Measurements from ENCODE around the gene TSPAN9. TPM values are rescaled to one million over a fixed set of nuclear protein-coding genes. Genes with fewer than 3 reads are reported as not detected.

TSPAN9 gene
- total RNA-seq, 2 experiments from 2014 or later = 0.07 TPM; not detected in 1

DNA sequence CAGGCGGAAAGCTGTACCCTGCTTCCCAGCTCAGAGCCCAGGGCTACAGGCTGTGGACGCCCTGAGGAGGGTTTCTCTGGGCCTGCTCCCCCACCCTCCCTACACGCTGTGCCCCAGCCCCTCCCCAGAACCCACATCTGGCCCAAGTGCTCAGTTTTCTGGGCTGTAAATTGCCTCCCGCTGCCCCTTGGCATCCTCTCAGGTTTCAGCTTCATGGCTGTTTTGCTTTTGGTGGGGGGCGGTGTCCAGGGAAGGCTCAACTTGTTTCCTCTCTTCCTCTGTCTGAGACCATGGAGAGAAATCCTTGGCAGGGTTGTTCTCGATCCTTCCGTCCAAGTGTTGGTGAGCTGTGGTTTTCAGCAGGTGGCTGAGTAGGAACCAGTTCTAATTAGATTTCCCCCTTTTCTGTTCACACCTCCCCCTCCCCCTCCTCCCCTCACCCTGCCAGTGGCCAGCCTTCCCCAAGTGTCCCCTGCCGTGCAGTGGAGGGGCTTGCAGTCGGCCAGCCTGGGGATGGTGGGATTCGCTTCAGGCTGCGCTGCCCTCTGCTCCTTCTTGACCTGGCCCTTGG lies 61.8 kb downstream of the TSPAN9 start:
- ChIA-PET POLR2A (interaction anchor here (0.6 to 0.9 kb wide), 2 partner anchors 149 to 747 kb away, joined by 4 read pairs; no protein-coding TSS in a partner anchor), CTCF (interaction anchor here (0.9 to 2.1 kb wide), 3 partner anchors 63 to 161 kb away, joined by 3 to 11 read pairs (median 3); no protein-coding TSS in a partner anchor)
- DNase-seq (no peak), ATAC-seq (no peak)
- peaks cover 9% of the 10 kb centered on the region for H3K27me3 Mint-ChIP-seq
- H3K4me1 Mint-ChIP-seq (ENCODE audit: low read depth) = no peaks in the 10 kb centered on the region
- H3K27ac Mint-ChIP-seq = no peak overlapping the region
- no peaks in the 10 kb centered on the region for H3K9me3 Mint-ChIP-seq
- no peaks in the 10 kb centered on the region for H3K36me3 Mint-ChIP-seq (ENCODE audit: low read depth)
- intact Hi-C loops (cut with micrococcal nuclease) = no loop called here
- no peak overlapping the region for H3K4me3 Mint-ChIP-seq
- TF ChIP-seq, protein P1, sequence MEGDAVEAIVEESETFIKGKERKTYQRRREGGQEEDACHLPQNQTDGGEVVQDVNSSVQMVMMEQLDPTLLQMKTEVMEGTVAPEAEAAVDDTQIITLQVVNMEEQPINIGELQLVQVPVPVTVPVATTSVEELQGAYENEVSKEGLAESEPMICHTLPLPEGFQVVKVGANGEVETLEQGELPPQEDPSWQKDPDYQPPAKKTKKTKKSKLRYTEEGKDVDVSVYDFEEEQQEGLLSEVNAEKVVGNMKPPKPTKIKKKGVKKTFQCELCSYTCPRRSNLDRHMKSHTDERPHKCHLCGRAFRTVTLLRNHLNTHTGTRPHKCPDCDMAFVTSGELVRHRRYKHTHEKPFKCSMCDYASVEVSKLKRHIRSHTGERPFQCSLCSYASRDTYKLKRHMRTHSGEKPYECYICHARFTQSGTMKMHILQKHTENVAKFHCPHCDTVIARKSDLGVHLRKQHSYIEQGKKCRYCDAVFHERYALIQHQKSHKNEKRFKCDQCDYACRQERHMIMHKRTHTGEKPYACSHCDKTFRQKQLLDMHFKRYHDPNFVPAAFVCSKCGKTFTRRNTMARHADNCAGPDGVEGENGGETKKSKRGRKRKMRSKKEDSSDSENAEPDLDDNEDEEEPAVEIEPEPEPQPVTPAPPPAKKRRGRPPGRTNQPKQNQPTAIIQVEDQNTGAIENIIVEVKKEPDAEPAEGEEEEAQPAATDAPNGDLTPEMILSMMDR (IDR thresholded peaks at IDR 0.05) = no peak

DNA sequence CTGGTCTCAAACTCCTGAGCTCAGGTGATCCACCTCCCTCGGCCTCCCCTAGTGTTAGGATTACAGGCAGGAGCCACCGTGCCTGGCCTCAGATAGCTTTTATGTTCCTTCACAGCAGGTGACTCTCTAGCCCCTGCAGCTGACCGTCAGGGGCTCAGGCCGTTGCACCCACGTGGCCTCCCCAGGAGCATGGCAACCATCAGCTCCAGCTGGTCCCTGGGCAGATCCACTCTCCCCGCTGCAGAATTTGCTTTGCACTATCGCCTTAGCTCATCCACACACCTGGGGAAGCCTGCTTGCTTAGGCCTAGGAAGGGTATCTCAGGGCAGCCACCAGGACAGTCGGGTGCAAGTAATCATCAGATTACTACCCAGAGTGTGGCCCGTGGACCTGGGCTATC lies 62.6 kb downstream of the TSPAN9 start:
- ATAC-seq (no peak), DNase-seq (no peak)
- no peaks in the 10 kb centered on the region for H3K4me1 Mint-ChIP-seq (ENCODE audit: low read depth)
- no peak overlapping the region for H3K4me3 Mint-ChIP-seq
- ChIA-PET POLR2A (interaction anchor here (0.9 kb wide), 1 partner anchor 148 kb away, joined by 4 read pairs; no protein-coding TSS in a partner anchor), CTCF (interaction anchor here (1.2 to 2.1 kb wide), 2 partner anchors 136 to 160 kb away, joined by 3 to 11 read pairs; no protein-coding TSS in a partner anchor)
- H3K9me3 Mint-ChIP-seq = no peaks in the 10 kb centered on the region
- TF ChIP-seq, protein P1 (IDR thresholded peaks at IDR 0.05) = no peak
- H3K27me3 Mint-ChIP-seq = peaks cover 11% of the 10 kb centered on the region
- H3K27ac Mint-ChIP-seq = no peak overlapping the region
- no peaks in the 10 kb centered on the region for H3K36me3 Mint-ChIP-seq (ENCODE audit: low read depth)
- intact Hi-C loops (cut with micrococcal nuclease) = no loop called here

DNA sequence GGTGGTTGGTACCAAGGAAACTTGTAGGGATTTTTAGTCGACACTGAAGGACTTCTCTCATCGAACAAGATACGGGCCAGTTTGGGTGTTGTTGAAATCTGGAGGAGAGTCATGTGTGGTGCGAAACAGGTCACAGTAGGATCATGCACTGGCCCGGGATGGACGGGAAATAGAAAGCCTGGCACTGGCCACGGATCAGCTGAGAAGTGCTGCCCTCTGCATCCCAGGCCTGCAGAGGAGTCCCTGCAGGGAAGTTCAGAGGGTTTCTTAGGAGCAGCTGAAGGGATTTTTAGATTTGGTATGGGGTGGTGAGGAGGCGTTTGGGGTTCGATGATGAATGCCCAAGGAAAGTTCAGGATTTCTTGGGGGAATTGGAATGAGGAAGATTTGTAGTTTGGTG lies 63.1 kb downstream of the TSPAN9 start:
- ChIA-PET CTCF (interaction anchor here (1.2 to 2.1 kb wide), 2 partner anchors 135 to 160 kb away, joined by 3 to 11 read pairs; no protein-coding TSS in a partner anchor), POLR2A (interaction anchor here (0.9 kb wide), 1 partner anchor 148 kb away, joined by 4 read pairs; no protein-coding TSS in a partner anchor)
- Mint-ChIP-seq H3K36me3 (ENCODE audit: low read depth) (no peaks in the 10 kb centered on the region), H3K27me3 (peaks cover 16% of the 10 kb centered on the region), H3K4me1 (ENCODE audit: low read depth) (no peaks in the 10 kb centered on the region), H3K9me3 (no peaks in the 10 kb centered on the region), H3K27ac (no peak overlapping the region), H3K4me3 (no peak overlapping the region)
- DNase-seq = no peak
- intact Hi-C loops (cut with micrococcal nuclease) = no loop called here
- no peak for ATAC-seq
- TF ChIP-seq, protein P1 (IDR thresholded peaks at IDR 0.05) = no peak

DNA sequence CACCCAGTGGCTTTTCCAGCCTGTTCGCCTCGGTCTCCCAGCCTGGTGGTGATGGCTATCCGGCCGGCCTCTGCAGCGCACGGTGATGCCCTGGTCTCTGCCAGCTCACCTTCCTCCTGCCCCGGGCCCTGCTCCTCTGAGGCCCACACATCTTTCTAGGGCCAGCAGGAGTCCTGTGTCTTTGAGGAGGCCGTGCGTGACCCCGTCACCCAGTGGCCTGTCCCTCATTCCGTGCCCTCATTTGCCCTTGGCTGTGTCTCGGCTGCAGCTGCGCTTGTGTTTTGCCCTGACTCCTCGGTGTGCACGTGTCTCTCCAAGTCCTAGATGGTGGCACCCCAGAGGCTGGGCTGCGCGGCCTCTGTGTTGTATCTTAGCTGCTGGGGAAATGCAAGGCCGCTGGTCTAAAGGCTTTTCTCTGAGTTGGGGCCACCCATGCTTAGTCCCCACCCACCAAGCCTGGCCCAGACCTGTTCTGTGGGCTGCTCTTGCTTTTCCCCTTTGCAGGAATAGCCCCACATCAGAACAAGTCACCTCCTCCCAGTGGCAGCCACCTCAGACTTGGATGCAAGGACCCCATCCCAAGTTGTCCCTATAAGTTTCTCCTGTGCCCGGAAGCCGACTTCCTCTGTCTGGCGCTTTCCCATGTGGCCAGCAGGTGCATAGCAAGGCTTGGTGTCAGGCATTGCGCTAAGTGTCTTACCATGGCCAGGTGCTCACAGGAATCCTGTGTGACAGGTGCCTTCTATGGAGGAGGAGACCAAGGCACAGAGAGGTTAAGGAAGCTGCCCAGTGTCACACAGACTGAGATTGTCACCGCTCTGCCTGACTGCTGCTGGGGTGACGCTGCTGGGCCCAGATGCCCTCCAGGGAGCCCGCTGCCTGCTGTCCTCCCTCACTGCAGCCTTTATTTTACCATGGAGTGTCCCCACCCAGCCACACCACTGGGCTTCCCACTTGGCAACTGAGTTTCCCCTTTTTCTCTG lies 64.5 kb downstream of the TSPAN9 start:
- peaks cover 16% of the 10 kb centered on the region for H3K27me3 Mint-ChIP-seq
- no peaks in the 10 kb centered on the region for H3K36me3 Mint-ChIP-seq (ENCODE audit: low read depth)
- TF ChIP-seq, protein P1 (IDR thresholded peaks at IDR 0.05) = no peak
- CTCF ChIA-PET = interaction anchor here (1.0 kb wide), 1 partner anchor 134 kb away, joined by 4 read pairs; no protein-coding TSS in a partner anchor
- ATAC-seq = no peak
- no peak overlapping the region for H3K4me3 Mint-ChIP-seq
- intact Hi-C loops (cut with micrococcal nuclease) = no loop called here
- POLR2A ChIA-PET = no interaction called here
- no peak for DNase-seq
- H3K9me3 Mint-ChIP-seq = no peaks in the 10 kb centered on the region
- no peak overlapping the region for H3K27ac Mint-ChIP-seq
- H3K4me1 Mint-ChIP-seq (ENCODE audit: low read depth) = no peaks in the 10 kb centered on the region
